Epidermal melanocyte (primary cell): ENCODE data around the gene ATP9B.
A peak's percentile ranks its signal among the peaks of the same experiment; 100 is the strongest.

Experiments used
- DNase-seq: peaks from one replicate; pipeline ENCODE4 v3.0.0; 2011; ENCODE audit warnings: low spot score; ENCODE audit not compliant: insufficient read length

Gene ATP9B

DNA sequence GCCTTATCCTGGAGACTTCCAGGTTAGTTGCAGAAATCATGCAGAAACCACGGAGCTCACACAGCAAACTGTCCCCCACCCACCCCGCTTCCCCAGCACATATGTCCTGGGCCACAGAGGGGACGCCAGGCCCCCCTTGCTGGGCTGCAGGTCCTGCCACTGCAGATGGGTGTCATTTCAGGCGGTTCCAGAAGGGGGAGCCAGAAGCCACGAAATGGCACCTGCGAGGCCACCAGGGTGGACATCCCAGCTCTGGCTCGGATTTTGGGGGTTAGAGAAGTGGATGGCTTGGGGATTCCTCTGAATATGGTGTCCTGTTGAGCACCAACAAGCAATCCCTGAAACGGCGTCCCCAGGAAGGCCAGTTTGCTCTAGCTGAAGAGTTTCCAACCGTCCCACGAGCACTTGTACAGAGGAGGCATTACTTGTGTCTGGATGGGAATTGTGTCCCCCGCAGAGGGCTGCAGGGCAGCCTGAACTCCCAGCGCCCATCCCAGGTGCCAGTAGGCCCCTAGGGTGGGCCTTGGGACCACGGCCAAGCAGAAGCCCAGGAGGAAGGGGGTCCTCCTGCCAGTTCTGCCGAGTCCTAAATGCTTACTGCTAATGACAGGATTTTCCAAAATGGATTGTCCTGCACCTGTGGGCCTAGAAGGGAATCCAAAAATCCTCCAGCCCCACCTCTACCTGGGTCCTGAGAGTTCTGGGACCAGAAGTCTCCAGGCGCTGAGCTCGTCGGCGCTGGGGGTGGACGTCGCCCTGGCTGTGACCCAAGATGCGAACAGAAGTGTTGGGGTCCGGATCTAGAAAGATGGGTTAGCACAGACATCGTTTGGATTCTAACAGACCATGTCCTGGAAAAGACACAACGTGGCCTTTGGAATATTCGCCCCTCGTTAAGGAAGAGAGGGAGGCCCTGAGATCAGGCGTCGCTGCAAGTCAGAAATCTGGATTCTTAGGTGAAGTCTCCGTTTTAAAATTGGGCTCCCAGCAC, 311.9 kb downstream of the ATP9B start:
- peak; percentile 83 for DNase-seq

GRCh38 chr18:79381811-79382311, 312.7 kb downstream of the ATP9B start:
- no peak for DNase-seq

- DNase-seq, result no peak
These were observed 313.6 kb downstream of the ATP9B start for GRCh38 chr18:79382681-79383387.

- no peak for DNase-seq
These were observed 314.3 kb downstream of the ATP9B start for GRCh38 chr18:79383388-79384056.

DNA sequence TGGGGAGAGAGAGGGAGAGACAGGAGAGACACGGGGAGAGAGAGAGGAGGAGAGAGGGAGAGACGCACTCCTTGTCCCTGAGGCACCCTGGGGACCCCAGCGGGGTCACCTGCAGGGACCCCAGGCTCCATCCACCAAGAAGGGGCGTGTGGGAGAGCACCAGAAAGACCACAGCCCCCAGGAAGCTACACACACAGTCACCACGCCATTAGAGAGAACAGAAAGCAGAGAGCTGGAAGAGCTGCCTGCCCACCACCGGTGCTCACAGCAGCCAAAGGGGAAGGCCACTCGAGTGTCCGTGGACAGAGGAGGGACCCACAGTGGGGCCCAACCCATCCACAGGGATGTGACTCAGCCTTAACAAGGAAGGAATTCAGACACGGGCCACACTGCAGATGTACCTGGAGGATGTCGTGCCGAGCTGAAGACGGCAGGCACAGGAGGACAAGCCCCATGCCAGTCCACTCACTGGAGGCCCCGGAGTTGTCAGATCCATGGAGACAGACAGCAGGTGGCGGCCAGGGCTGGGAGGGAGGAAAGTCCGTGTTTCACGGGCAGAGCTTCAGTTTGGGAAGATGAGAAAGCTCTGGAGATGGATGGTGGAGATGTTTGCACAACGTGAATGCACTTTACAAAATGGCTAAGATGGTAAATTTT, 315.1 kb downstream of the ATP9B start:
- no peak for DNase-seq

DNA sequence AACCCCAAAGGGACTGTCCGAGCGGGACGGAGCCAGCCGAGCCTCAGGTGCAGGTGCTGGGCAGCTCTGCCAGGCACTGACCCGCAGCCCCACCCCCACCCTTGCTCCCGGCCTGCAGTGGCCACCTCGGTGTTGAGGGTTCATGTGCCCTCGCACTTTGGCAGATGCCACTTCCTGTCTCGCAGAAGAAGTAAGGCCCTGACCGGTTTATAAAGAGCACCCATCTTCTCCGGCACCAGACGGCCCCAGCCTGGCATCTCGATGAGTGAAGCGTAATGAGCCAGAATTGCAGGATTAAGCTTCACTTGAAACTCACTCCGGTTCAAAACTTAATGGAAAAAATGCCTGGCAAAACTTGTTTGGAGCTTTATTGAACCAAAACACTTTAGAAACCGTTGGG, 315.6 kb downstream of the ATP9B start:
- DNase-seq, result no peak

DNA sequence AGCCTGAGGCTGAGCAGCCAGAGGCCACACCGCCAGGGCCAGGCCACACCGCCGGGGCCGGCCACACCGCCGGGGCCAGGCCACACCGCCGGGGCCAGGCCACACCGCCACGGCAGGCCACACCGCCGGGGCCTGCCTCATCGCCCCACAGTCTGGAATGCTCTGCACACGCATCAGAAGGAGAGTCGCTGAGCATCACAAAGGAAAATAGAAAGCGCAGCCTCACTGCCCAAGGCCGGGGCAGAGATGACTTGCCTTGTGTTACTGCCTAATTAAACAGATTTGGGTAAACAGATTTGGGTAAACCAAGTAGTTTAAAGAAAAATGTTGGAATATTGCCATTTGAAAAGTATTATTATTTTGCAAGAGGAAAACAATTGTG, 316.1 kb downstream of the ATP9B start:
- DNase-seq, result no peak

GRCh38 chr18:79385708-79386341, 316.6 kb downstream of the ATP9B start:
- DNase-seq, result peak; percentile 18

DNA sequence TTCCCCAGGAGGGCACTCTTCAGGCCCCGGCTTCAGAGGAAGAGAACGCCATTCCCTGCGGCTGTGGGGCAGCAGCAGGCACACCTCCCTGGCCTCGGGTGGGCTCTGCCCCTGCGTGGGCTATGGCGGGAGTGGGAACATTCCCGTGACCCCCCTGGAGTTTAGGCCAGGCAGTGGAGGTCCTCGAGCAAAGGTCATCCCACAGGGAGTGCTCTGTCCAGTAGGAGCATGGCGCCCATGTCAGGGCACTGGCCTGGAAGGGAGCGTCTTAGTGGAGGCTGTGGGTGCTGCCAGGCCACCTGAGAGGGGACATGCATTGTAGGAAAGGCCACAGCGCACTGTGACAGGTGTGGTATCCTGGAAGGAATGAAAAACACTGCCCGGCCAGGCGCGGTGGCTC, 317.4 kb downstream of the ATP9B start:
- DNase-seq, result no peak

- no peak for DNase-seq
These were observed 318.0 kb downstream of the ATP9B start for GRCh38 chr18:79387214-79387613.

GRCh38 chr18:79387615-79388014, 318.4 kb downstream of the ATP9B start:
- no peak for DNase-seq

DNA sequence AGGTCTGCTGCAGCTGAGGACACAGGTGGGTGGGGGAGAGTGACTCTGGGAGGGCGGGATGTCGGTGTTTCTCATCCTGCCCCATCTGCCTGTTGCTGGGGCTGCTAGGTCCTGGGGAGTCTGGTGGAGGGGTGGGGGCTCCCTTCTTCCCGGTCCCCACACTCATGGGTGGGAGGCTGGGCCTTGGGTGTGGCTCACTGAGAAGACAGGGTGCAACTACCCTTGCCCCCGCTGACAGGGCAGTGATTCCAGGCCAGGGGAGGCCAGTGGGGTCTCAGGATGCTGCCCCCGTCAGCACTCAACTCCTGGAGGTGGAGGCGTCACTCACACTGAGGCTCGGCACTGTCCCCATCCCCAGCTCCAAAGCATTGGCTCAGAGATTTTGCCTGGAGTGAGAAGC, 318.8 kb downstream of the ATP9B start:
- DNase-seq, result no peak

DNA sequence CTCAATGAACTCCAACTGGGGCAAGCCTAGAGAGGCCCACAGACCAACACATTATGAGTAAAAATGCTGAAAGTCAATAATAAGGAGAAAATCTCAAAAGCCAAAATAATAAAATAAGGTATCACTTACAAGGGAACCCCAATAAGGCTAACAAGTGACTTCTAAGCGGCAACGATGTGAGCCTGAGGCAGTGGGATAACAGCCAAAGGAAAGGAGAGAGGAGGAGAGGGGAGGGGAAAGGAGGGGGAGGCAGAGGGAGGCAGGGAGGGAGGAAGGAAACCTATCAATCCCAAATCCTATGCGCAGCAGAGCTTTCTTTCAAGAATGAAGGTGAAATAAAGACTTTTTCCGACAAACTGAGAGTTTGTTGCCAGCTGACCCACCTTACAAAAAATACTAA, 320.5 kb downstream of the ATP9B start:
- no peak for DNase-seq

GRCh38 chr18:79392226-79392625, 323.0 kb downstream of the ATP9B start:
- no peak for DNase-seq

GRCh38 chr18:79393181-79393634, 324.0 kb downstream of the ATP9B start:
- DNase-seq, result no peak

- DNase-seq, result peak; percentile 99
These were observed 324.7 kb downstream of the ATP9B start for GRCh38 chr18:79393635-79394533.

DNA sequence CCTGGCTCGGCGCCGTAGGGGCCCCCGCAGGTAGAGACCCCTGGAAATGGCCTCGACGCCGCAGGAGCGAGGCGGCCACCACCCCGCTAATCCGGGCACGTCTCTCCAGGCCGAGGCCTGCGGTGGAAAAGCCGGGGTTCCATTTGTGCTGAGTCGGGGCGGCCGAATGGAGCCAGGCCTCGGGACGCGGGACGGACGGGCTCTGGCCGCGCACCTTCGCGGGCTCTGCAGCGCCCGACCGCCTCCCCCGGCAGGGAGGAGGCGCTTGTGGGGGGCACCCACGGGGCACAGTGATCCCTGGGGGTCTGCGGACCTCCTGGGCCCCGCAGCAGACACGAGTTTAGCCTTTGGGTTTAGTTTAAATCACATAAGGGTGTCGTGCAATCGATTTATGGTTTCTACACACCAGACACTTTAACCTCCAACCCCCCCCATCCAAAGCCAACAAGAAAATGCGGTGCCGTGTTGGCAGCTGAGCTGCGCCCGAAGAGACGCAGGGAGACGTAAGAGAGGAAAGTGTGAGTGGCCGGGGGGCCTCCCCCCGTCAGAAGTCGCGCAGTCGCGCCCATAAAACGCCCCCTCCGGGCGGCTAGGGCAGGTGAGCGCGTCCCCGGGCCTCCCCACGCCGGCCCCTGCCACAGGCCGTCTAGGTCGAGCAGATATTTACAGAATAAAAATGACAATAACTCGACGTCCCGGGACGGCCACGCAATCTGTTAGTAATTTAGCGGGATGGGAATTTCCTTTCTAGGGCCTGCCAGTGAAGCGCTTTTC, 325.5 kb downstream of the ATP9B start:
- no peak for DNase-seq

- DNase-seq, result no peak
These were observed 326.1 kb downstream of the ATP9B start for GRCh38 chr18:79395308-79395640.
